Tibial artery (tissue), 4 donors: ENCODE data around the gene TCF20.
A peak's percentile ranks its signal among the peaks of the same experiment; 100 is the strongest.

Source experiments
- DNase-seq, 2 donors: peaks; one replicate each; pipeline ENCODE4 v3.0.0-alpha.2; 2019
- H3K27ac ChIP-seq, 2 donors: fragments of 200-600 bp; sonication (generic) in 1 of 2; 1 replicate in 1 of 2; 2 replicates in 1 of 2; pipeline ENCODE4 v1.5.1; 2018 to 2019; ENCODE audit warnings: mild to moderate bottlenecking in 1 of 2
- H3K27me3 ChIP-seq, 2 donors: fragments of 200-600 bp; sonication (generic) in 1 of 2; one replicate each; pipeline versions ENCODE4 v1.5.1 to v1.6.0; 2016 to 2019
- H3K36me3 ChIP-seq, 3 donors: fragments of 200-600 bp; sonication (generic) in 2 of 3; one replicate each; pipeline ENCODE4 v1.5.1; 2016 to 2019; ENCODE audit warnings: mild to moderate bottlenecking in 2 of 3
- H3K4me1 ChIP-seq, 4 donors: fragments of 200-600 bp; sonication (generic) in 2 of 4; 1 replicate in 3 of 4; 2 replicates in 1 of 4; pipeline ENCODE4 v1.5.1; 2016 to 2019
- H3K4me3 ChIP-seq, 2 donors: fragments of 200-600 bp; sonication (generic) in 1 of 2; 1 replicate in 1 of 2; 2 replicates in 1 of 2; pipeline ENCODE4 v1.5.1; 2018 to 2019; ENCODE audit warnings: mild to moderate bottlenecking in 2 of 2
- H3K9me3 ChIP-seq, 3 donors: fragments of 200-600 bp; sonication (generic) in 1 of 3; one replicate each; pipeline ENCODE4 v1.5.1; 2016 to 2019
- CTCF ChIP-seq, 2 experiments: fragments of 200-600 bp in 1 of 2; fragments of 450-650 bp in 1 of 2; IDR thresholded peaks; one replicate each; pipeline ENCODE4 v1.5.1; 2017 to 2019; ENCODE audit warnings: antibody characterized with exemption in 2 of 2, mild to moderate bottlenecking in 1 of 2, moderate library complexity in 1 of 2
- intact Hi-C: fragments of 100-400 bp; cut with DNase I; formaldehyde crosslinking; loops from one replicate; pipeline ENCODE4 v1.15.0; 2023; ENCODE audit warnings: low total_unique reads

The TCF20 gene

GRCh38 chr22:42286205-42286604 is 15.8 kb upstream of the TCF20 start:
- H3K36me3 ChIP-seq: no peaks in the 10 kb centered on the region
- peaks cover 0 to 69% of the 10 kb centered on the region in 2 donors for H3K27me3 ChIP-seq
- DNase-seq: no peak
- peaks cover 0 to 27% (median 14%) of the 10 kb centered on the region in 4 donors for H3K4me1 ChIP-seq
- intact Hi-C loops: no loop called here
- H3K27ac ChIP-seq: no peak overlapping the region
- H3K4me3 ChIP-seq: no peak overlapping the region
- TF ChIP-seq CTCF (IDR thresholded peaks at IDR 0.05): no peak
- no peaks in the 10 kb centered on the region for H3K9me3 ChIP-seq

- DNase-seq: no peak
- H3K27me3 ChIP-seq: peaks cover 0 to 70% of the 10 kb centered on the region in 2 donors
- H3K36me3 ChIP-seq: no peaks in the 10 kb centered on the region
- intact Hi-C loops: no loop called here
- H3K9me3 ChIP-seq: no peaks in the 10 kb centered on the region
- TF ChIP-seq CTCF (IDR thresholded peaks at IDR 0.05): no peak
- no peak overlapping the region for H3K27ac ChIP-seq
- peaks cover 0 to 27% (median 14%) of the 10 kb centered on the region in 4 donors for H3K4me1 ChIP-seq
- H3K4me3 ChIP-seq: no peak overlapping the region
Measured at GRCh38 chr22:42285604-42286003, 15.2 kb upstream of the TCF20 start.

- H3K27me3 ChIP-seq: peaks cover 0 to 72% of the 10 kb centered on the region in 2 donors
- TF ChIP-seq CTCF (IDR thresholded peaks at IDR 0.05): no peak
- intact Hi-C loops: no loop called here
- H3K4me3 ChIP-seq: no peak overlapping the region
- peaks cover 0 to 22% (median 14%) of the 10 kb centered on the region in 4 donors for H3K4me1 ChIP-seq
- no peaks in the 10 kb centered on the region for H3K9me3 ChIP-seq
- H3K27ac ChIP-seq: no peak overlapping the region
- no peak for DNase-seq
- H3K36me3 ChIP-seq: no peaks in the 10 kb centered on the region
Measured at GRCh38 chr22:42284643-42285181, 14.3 kb upstream of the TCF20 start.

GRCh38 chr22:42284202-42284591 is 13.7 kb upstream of the TCF20 start:
- no peak for DNase-seq
- peak overlapping the region in 1 of 2 donors; percentile 43 for H3K4me3 ChIP-seq
- peaks cover 0 to 20% (median 14%) of the 10 kb centered on the region in 4 donors for H3K4me1 ChIP-seq
- no peaks in the 10 kb centered on the region for H3K9me3 ChIP-seq
- TF ChIP-seq CTCF (IDR thresholded peaks at IDR 0.05): no peak
- H3K36me3 ChIP-seq: no peaks in the 10 kb centered on the region
- peaks cover 0 to 72% of the 10 kb centered on the region in 2 donors for H3K27me3 ChIP-seq
- H3K27ac ChIP-seq: no peak overlapping the region
- intact Hi-C loops: no loop called here

- peak overlapping the region; percentile 32 to 43 for H3K4me3 ChIP-seq
- H3K27me3 ChIP-seq: peaks cover 0 to 72% of the 10 kb centered on the region in 2 donors
- H3K27ac ChIP-seq: no peak overlapping the region
- intact Hi-C loops: no loop called here
- H3K9me3 ChIP-seq: no peaks in the 10 kb centered on the region
- no peak for DNase-seq
- peaks cover 0 to 20% (median 14%) of the 10 kb centered on the region in 4 donors for H3K4me1 ChIP-seq
- H3K36me3 ChIP-seq: no peaks in the 10 kb centered on the region
- TF ChIP-seq CTCF (IDR thresholded peaks at IDR 0.05): no peak
Measured at GRCh38 chr22:42283278-42284201, 13.1 kb upstream of the TCF20 start.
